ENCODE measurements around the gene GPR39. TPM values are rescaled to one million over a fixed set of nuclear protein-coding genes. Genes with fewer than 3 reads are reported as not detected.

The GPR39 gene
- total and polyA plus RNA-seq, 9 donors, result 0.08 to 2.0 (median 0.42) TPM; not detected in 2

DNA sequence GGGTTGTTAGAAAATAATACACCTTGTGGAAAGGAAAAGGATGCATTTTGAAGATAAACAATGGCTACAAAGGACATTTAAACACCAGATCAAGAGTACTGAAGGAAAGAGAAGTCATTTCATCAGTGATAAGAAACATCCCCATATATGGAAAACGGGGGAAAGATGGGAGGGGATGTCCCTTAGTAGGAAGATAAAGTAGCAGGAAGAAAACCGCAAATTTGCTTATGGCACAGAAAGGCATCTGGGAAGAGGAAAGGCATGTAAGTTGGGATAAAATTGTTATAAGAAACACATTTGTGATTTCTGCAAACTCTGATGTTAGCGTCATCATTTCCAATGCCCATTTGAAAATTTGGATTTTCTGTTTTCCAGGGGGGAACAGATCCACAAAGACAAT lies 263.9 kb downstream of the GPR39 start:
- H3K4me3 ChIP-seq, result no peak overlapping the region
- WGBS, 3 donors, result 72 to 78% (median 75%) methylated on average over 3 of the region's 3 CpGs
- TF ChIP-seq, protein P1, sequence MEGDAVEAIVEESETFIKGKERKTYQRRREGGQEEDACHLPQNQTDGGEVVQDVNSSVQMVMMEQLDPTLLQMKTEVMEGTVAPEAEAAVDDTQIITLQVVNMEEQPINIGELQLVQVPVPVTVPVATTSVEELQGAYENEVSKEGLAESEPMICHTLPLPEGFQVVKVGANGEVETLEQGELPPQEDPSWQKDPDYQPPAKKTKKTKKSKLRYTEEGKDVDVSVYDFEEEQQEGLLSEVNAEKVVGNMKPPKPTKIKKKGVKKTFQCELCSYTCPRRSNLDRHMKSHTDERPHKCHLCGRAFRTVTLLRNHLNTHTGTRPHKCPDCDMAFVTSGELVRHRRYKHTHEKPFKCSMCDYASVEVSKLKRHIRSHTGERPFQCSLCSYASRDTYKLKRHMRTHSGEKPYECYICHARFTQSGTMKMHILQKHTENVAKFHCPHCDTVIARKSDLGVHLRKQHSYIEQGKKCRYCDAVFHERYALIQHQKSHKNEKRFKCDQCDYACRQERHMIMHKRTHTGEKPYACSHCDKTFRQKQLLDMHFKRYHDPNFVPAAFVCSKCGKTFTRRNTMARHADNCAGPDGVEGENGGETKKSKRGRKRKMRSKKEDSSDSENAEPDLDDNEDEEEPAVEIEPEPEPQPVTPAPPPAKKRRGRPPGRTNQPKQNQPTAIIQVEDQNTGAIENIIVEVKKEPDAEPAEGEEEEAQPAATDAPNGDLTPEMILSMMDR (IDR thresholded peaks at IDR 0.05), result no peak
- TF ChIP-seq POLR2A (IDR thresholded peaks at IDR 0.05), result no peak
- H3K9me3 ChIP-seq, result no peaks in the 10 kb centered on the region
- H3K27ac ChIP-seq, result no peak overlapping the region
- intact Hi-C loops (cut with DNase I), result no loop called here
- DNase-seq, result no peak
- H3K27me3 ChIP-seq, result no peaks in the 10 kb centered on the region
- no peaks in the 10 kb centered on the region for H3K4me1 ChIP-seq (ENCODE audit: insufficient read depth)
- no peaks in the 10 kb centered on the region for H3K36me3 ChIP-seq

DNA sequence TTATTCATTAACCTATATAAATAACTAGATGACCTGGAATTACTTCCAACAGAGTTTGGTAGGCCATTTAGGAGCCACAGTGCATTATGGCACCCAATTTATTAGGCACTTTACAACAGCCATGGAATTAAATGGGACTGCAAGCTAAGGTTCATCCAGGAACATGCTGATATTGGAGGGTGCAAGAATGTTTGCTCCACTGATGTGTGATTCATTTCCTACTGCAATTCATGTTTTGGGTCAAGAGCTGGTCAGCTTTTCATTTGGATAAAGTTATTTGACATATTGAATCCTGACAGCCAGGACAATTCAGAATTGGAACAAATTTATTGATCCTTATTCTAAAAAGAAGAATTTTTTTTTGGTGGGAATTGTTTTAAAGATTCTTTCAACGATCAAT lies 265.2 kb downstream of the GPR39 start:
- intact Hi-C loops (cut with DNase I), result no loop called here
- Histone ChIP-seq H3K27me3 (no peaks in the 10 kb centered on the region), H3K4me3 (no peak overlapping the region), H3K27ac (no peak overlapping the region), H3K9me3 (no peaks in the 10 kb centered on the region), H3K4me1 (ENCODE audit: insufficient read depth) (no peaks in the 10 kb centered on the region), H3K36me3 (no peaks in the 10 kb centered on the region)
- no peak for DNase-seq
- TF ChIP-seq EP300 (IDR thresholded peaks at IDR 0.05), result no peak
- TF ChIP-seq, protein P1 (IDR thresholded peaks at IDR 0.05), result no peak
- TF ChIP-seq POLR2A (IDR thresholded peaks at IDR 0.05), result no peak
- WGBS, 3 donors, result 92 to 95% (median 93%) methylated on average over 1 of the region's 1 CpG

DNA sequence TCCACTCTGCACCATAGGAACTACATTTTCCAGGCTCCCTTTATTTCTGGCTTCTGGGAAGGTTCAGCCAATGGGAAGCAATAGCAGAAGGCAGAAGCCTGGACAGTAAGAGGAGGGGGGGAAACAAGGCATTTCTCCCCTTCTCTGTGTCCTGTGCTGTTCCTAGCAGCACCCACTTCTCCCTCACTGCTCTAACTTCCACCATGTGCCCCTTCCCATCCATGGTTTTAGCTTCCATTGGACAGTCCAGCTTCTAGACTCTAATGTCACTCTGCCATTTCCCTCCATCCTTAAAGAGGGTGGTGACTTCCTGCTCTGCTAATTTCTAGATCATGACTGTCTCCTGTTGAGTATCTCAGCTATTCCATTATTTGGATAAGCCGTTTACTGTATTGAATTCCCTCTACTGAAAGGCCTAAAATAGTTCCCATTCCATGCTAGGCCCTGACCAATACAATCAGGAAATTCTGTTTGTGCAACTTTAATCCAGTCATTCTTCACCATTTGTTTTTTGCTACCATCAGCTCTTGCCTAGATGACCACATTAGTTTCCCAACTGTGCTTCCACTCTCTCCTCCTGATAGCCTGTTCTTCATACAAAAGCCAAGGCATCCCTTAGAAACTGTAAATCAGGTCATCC lies 274.2 kb downstream of the GPR39 start:
- intact Hi-C loops (cut with DNase I), result no loop called here
- TF ChIP-seq, protein P1 (IDR thresholded peaks at IDR 0.05), result no peak
- TF ChIP-seq EP300 (IDR thresholded peaks at IDR 0.05) (no peak), POLR2A (IDR thresholded peaks at IDR 0.05) (no peak)
- H3K27ac ChIP-seq, result no peak overlapping the region
- no peaks in the 10 kb centered on the region for H3K36me3 ChIP-seq
- no peaks in the 10 kb centered on the region for H3K4me1 ChIP-seq (ENCODE audit: insufficient read depth)
- no peak overlapping the region for H3K4me3 ChIP-seq
- WGBS, 3 donors, result 67 to 76% (median 74%) methylated on average over 1 of the region's 1 CpG
- DNase-seq, result no peak
- no peaks in the 10 kb centered on the region for H3K9me3 ChIP-seq
- H3K27me3 ChIP-seq, result no peaks in the 10 kb centered on the region

DNA sequence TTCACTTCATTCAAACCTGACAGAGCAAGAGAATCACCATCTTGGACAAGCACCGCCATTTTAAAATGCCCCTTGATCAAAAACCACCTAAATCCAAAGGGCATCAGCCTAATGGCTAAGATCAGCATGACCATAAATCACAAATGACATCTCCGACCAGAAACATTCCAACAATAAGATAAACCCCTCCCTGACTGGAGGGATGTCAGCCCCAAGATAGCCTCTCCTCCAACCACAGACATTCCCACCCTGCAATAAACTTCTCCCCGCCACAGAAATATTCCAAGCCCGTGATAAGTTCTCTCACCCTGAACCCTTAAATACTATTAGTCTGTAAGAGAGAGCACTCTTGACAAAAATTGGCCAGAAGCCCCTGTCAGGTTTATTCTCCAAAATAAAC lies 275.0 kb downstream of the GPR39 start:
- 69 to 82% (median 73%) methylated on average over 4 of the region's 4 CpGs for WGBS, 3 donors
- Histone ChIP-seq H3K4me1 (ENCODE audit: insufficient read depth) (no peaks in the 10 kb centered on the region), H3K36me3 (no peaks in the 10 kb centered on the region), H3K9me3 (no peaks in the 10 kb centered on the region), H3K4me3 (no peak overlapping the region), H3K27me3 (no peaks in the 10 kb centered on the region), H3K27ac (no peak overlapping the region)
- no peak for DNase-seq
- TF ChIP-seq, protein P1 (IDR thresholded peaks at IDR 0.05), result no peak
- TF ChIP-seq POLR2A (IDR thresholded peaks at IDR 0.05), result no peak
- TF ChIP-seq EP300 (IDR thresholded peaks at IDR 0.05), result no peak
- intact Hi-C loops (cut with DNase I), result no loop called here
